ENCODE measurements around the gene KLF12. TPM values are rescaled to one million over a fixed set of nuclear protein-coding genes. Genes with fewer than 3 reads are reported as not detected.
A peak's percentile ranks its signal among the peaks of the same experiment; 100 is the strongest.

Gene KLF12
- total RNA-seq, 1 donor: 43.4 TPM

DNA sequence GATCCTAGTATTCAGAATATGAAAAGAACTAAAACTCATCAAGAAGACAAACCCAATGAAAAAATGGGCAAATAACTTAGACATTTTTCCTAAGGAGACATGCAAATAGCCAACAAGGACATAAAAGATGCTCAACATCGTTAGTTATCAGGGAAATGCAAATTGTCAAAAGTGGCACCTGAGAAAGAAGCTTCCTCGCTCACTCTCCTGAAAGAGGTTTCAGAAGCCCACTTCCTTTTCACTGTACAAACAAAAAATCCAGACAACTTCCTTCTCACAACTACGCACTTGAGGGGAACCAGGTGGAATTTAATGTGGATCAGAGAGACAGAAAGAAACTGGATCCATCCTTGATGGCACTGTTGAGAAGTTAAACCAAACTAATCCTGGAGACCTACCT lies 41.5 kb downstream of the KLF12 start:
- Histone ChIP-seq H3K79me2 (ENCODE audit: insufficient read depth, low read length) (peaks cover 96% of the 10 kb centered on the region), H3K9me3 (ENCODE audit: low read depth, low read length) (no peaks in the 10 kb centered on the region), H3K4me2 (ENCODE audit: insufficient read depth, low read length) (no peak overlapping the region), H3K27me3 (ENCODE audit: insufficient read depth, low read length) (no peaks in the 10 kb centered on the region), H3K36me3 (ENCODE audit: insufficient read depth, low read length) (no peaks in the 10 kb centered on the region), H2AFZ (ENCODE audit: low read length) (no peak overlapping the region), H4K20me1 (ENCODE audit: insufficient read depth, low read length) (peaks cover 30% of the 10 kb centered on the region), H3K27ac (ENCODE audit: low read depth, low read length) (peak overlapping the region; percentile 69), H3K4me1 (ENCODE audit: insufficient read depth, low read length) (peaks cover 26% of the 10 kb centered on the region), H3K4me3 (ENCODE audit: insufficient read depth, low read length) (no peak overlapping the region)
- DNase-seq (ENCODE audit: insufficient read length, low spot score, missing footprints): no peak
- TF ChIP-seq, protein P1, sequence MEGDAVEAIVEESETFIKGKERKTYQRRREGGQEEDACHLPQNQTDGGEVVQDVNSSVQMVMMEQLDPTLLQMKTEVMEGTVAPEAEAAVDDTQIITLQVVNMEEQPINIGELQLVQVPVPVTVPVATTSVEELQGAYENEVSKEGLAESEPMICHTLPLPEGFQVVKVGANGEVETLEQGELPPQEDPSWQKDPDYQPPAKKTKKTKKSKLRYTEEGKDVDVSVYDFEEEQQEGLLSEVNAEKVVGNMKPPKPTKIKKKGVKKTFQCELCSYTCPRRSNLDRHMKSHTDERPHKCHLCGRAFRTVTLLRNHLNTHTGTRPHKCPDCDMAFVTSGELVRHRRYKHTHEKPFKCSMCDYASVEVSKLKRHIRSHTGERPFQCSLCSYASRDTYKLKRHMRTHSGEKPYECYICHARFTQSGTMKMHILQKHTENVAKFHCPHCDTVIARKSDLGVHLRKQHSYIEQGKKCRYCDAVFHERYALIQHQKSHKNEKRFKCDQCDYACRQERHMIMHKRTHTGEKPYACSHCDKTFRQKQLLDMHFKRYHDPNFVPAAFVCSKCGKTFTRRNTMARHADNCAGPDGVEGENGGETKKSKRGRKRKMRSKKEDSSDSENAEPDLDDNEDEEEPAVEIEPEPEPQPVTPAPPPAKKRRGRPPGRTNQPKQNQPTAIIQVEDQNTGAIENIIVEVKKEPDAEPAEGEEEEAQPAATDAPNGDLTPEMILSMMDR (IDR thresholded peaks at IDR 0.05; ENCODE audit: extremely low read depth, low read depth, low read length): no peak

DNA sequence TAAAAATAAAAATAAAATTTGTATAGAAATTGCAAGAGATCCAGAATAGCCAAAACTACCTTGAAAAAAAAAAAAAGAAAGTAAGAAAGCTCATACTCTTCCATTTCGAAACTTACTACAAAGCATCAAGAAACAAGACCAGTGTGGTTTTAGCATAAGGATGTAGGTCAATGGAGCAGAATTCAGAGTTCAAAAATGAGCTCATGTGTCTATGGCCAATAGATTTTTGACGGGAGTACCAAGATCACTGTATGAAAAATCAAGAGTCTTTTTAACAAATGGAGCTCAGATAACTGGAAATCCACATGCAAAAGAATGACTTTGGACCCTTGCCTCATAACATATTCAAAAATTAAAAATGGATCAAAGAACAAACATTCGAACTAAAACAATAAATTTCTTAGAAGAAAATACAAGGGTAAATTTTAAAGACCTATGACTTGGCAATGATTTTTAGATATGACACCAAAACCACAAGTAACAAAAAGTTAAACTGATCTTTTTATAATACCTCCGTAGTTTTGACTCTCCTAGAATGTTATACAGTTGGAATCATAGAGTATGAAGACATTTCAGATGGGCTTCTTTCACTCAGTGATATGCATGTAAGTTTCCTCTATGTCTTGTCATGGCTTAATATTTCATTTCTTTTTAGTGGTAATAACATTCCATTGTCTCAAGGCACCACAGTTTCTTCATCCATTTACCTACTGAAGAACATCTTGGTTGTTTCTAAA lies 43.2 kb downstream of the KLF12 start:
- Histone ChIP-seq H3K9me3 (ENCODE audit: low read depth, low read length) (no peaks in the 10 kb centered on the region), H3K36me3 (ENCODE audit: insufficient read depth, low read length) (no peaks in the 10 kb centered on the region), H4K20me1 (ENCODE audit: insufficient read depth, low read length) (peaks cover 32% of the 10 kb centered on the region), H3K27ac (ENCODE audit: low read depth, low read length) (no peak overlapping the region), H3K4me2 (ENCODE audit: insufficient read depth, low read length) (no peak overlapping the region), H3K4me1 (ENCODE audit: insufficient read depth, low read length) (peaks cover 26% of the 10 kb centered on the region), H2AFZ (ENCODE audit: low read length) (no peak overlapping the region), H3K27me3 (ENCODE audit: insufficient read depth, low read length) (no peaks in the 10 kb centered on the region), H3K4me3 (ENCODE audit: insufficient read depth, low read length) (no peak overlapping the region), H3K79me2 (ENCODE audit: insufficient read depth, low read length) (peaks cover 94% of the 10 kb centered on the region)
- TF ChIP-seq, protein P1 (IDR thresholded peaks at IDR 0.05; ENCODE audit: extremely low read depth, low read depth, low read length): no peak
- peak; percentile 55 for DNase-seq (ENCODE audit: insufficient read length, low spot score, missing footprints)

DNA sequence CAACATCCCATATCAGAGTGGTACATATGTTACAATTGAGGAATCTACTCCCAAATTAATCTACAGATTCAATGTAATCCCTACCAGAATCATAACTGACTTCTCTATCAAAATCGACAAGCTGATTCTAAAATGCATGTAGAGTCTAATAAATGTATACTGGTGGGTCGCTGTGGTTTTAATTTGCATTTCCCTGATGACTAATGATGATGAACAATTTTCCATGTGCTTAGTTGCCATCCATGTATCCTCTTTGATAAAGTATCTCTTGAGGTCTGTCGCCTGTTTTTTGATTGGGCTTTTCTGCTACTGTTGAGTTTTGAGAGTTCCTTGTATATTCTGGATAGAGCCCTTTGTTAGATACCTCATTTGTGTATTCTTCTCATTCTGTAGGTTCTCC lies 43.8 kb downstream of the KLF12 start:
- no peak overlapping the region for H3K4me2 ChIP-seq (ENCODE audit: insufficient read depth, low read length)

DNA sequence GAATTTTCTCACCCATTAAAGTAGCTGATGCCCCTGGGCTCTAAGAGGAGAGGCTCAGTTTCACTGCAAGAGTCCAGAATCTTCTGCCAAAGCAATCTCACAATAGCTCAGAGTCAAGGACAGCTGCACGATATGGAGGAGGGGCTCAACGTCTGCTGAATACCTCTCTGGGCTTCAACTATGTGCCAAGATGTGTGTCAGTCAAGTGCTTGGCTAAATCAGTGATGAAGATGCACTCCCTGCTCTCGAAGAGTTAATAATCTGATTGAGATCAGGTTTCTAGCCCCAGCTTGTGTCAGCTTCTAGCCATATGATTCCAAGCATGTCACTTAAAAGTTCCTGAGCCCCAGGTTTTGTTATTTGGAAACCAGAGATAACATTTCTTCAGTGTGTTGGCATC lies 46.8 kb downstream of the KLF12 start:
- H2AFZ ChIP-seq (ENCODE audit: low read length): no peak overlapping the region
- H3K4me2 ChIP-seq (ENCODE audit: insufficient read depth, low read length): no peak overlapping the region
- peaks cover 47% of the 10 kb centered on the region for H4K20me1 ChIP-seq (ENCODE audit: insufficient read depth, low read length)
- H3K27me3 ChIP-seq (ENCODE audit: insufficient read depth, low read length): no peaks in the 10 kb centered on the region
- peaks cover 95% of the 10 kb centered on the region for H3K79me2 ChIP-seq (ENCODE audit: insufficient read depth, low read length)
- H3K36me3 ChIP-seq (ENCODE audit: insufficient read depth, low read length): peaks cover 3% of the 10 kb centered on the region
- TF ChIP-seq, protein P1 (IDR thresholded peaks at IDR 0.05; ENCODE audit: extremely low read depth, low read depth, low read length): no peak
- no peak for DNase-seq (ENCODE audit: insufficient read length, low spot score, missing footprints)
- H3K4me3 ChIP-seq (ENCODE audit: insufficient read depth, low read length): no peak overlapping the region
- no peak overlapping the region for H3K27ac ChIP-seq (ENCODE audit: low read depth, low read length)
- H3K4me1 ChIP-seq (ENCODE audit: insufficient read depth, low read length): peaks cover 13% of the 10 kb centered on the region
- no peaks in the 10 kb centered on the region for H3K9me3 ChIP-seq (ENCODE audit: low read depth, low read length)

More for the DNA sequence above, 43.8 kb downstream of the KLF12 start:
- H3K79me2 ChIP-seq (ENCODE audit: insufficient read depth, low read length): peaks cover 92% of the 10 kb centered on the region
- no peaks in the 10 kb centered on the region for H3K36me3 ChIP-seq (ENCODE audit: insufficient read depth, low read length)
- no peaks in the 10 kb centered on the region for H3K27me3 ChIP-seq (ENCODE audit: insufficient read depth, low read length)
- H3K9me3 ChIP-seq (ENCODE audit: low read depth, low read length): no peaks in the 10 kb centered on the region
- no peak overlapping the region for H2AFZ ChIP-seq (ENCODE audit: low read length)
- TF ChIP-seq, protein P1 (IDR thresholded peaks at IDR 0.05; ENCODE audit: extremely low read depth, low read depth, low read length): no peak
- no peak for DNase-seq (ENCODE audit: insufficient read length, low spot score, missing footprints)
- H3K4me1 ChIP-seq (ENCODE audit: insufficient read depth, low read length): peaks cover 26% of the 10 kb centered on the region
- no peak overlapping the region for H3K4me3 ChIP-seq (ENCODE audit: insufficient read depth, low read length)
- H3K27ac ChIP-seq (ENCODE audit: low read depth, low read length): no peak overlapping the region
- H4K20me1 ChIP-seq (ENCODE audit: insufficient read depth, low read length): peaks cover 28% of the 10 kb centered on the region
